M059J (cell line): ENCODE data around the gene SPG21. TPM values are rescaled to one million over a fixed set of nuclear protein-coding genes. Genes with fewer than 3 reads are reported as not detected.

Source experiments
- DNase-seq: peaks from one replicate; pipeline ENCODE4 v3.0.0-alpha.2; 2012; ENCODE audit warnings: low read depth
- total RNA-seq: library from RNA; depleted of rRNA; stranded (reverse); fragments of >200 nt; shearing (Covaris generic); gene quantifications from 2 replicates; pipeline ENCODE4 v1.2.3, GENCODE V29; 2014

The SPG21 gene
- total RNA-seq, 1 experiment from 2014 or later, result 94.8 TPM

DNA sequence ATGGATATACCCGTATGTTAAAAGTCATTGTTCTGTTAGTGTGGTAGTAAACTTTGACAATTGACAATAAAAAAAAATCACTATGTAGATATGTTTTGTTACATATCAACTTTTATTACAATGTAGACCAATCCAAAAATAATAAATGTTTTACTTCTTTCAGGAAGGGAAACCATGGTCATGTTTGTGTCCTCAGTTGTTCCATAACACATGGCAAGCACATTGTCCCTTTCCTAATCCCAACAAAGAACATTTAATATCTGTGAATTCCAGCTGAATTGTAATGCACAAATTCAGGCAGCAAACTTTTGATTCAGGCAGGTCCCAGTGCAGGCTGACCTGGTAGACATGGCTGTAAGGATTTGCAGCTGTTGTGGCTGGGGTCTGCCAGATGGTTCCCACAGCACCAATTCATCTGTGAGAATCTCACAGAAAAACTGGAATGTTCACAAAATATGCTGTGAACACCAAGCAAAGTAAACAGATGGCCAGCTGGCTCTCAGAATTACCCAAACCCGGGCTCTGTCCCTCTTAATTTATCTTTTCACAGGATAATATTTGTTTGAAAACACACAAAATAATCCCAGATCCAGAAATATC is 1.9 kb upstream of the SPG21 start:
- DNase-seq, result no peak

DNA sequence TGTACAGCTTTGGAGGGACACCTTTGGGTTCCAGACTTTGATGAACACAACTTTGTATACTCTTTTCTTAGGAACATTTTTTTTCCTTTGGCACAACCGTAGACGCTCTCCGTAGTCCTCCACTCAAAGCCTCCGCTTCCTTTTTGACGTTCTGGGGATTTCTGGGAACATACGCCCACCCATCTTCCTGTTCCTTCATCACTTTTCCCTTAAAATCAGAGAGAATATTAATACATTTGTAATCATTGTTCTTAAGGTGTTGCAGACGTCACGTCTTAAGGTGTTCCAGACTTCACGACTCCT is 405 bp upstream of the SPG21 start:
- DNase-seq, result no peak

DNA sequence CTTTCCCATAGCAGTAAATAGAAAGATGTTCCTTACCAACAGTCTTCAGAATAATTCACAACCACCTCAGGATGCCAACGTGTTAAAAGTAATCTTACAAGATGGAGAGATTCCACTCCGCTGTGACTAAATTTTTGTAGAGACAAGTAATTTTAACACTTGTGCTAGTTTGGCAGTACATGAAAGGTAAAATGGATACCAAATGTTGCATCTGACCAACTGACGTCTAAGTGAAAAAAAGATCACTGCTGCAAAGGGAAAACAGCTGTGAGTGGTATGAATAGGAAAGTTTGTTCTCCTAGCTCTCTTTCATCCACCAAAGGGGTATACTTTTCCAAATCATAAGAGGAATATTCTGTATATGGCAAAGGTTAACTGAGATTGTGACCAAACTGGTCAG is 2.6 kb downstream of the SPG21 start:
- no peak for DNase-seq

DNA sequence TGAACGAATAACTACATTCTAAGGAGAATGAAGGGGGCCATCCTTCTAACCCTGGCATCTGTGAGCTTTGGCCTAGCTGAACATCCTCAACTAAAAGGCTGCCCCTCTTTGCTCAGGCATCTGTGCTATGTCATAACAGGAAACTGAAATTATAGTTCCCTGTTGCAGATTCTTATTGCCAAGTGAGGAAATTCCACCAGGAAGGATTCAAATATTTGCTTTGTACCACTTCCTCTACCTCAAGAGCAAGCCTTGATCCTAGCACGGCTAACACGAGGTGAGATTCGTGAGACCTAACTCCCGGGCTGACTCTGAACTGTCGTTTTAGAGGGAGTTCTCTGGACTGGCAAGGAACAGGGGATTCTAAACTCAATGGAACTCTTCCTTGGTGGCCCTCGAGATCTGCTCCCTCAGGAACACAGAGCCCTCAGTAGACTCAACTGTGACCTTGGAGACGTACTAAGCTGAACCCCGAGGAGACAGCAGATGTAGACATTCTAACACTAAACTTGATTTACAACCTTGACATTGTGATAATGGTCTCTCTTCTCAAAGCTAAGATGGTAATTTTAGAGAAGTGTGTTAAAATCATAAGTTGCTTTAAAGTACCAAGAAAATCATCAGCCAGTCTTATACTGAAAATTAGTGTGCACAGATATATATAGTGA is 4.2 kb downstream of the SPG21 start:
- DNase-seq, result no peak

DNA sequence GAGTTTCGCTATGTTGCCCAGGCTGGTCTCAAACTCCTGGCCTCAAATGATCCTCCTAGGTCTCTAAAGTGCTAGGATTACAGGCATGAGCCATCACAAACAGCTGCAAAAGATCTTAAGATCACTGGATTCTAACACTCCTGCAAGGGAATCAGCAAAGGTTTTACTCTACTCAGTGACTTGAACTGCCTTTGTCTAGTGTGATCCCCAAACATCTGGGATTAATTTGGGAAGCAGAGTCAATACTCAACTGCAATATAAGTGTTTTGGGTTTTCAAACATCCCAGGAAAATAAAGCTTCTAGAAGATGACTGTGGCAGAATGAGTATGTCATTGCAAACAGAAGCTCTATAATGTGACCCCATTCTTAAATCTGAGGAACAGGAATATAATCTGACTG is 7.2 kb downstream of the SPG21 start:
- no peak for DNase-seq

DNA sequence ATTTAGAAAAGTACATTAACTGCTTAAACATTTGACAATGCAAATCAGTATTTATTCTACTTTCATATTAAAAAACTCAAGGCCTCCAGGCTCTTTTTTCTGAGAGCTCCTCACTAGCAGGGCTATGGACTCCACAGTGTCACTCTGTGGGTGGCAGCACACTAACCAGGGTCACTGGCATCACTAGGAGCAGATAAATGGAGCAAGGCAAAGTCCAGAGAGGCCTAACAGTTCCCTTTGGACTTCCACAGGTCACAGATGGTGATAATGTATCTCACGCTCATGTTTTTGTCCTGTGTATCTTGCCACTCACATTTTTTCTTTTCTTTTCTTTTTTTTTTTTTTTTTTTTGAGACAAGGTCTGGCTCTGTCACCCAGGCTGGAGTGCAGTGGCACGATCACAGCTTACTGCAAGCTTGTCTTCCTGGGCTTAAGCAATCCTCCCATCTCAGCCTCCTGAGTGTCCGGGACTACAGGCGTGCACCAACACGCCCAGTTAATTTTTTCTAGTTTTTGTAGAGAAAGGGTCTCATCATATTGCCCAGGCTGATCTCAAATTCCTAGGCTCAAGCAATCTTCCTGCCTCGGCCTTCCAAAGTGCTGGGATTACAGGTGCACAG is 7.8 kb downstream of the SPG21 start:
- no peak for DNase-seq

DNA sequence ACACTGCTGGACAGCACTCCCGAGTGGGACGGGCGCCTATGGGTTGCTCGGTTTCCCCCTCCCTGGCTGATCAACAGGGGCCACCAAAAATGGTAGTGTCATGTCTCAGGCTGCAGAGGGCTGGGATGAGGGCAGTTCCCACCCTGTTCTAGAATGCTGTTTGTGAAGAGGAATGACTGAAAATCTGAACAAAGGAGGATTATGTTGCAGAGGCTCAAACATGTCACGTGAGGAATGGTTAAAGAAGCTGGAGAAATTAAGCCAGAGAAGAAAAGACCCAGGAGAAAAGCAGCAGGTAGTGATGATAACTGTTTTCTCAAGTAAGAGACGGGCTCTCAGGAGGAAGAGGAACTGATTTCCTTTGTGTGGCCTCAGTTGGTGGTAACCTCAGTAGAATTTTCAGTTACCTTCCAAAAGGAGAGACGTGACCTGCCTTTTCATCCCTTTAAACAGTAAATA is 10.4 kb downstream of the SPG21 start:
- no peak for DNase-seq

DNA sequence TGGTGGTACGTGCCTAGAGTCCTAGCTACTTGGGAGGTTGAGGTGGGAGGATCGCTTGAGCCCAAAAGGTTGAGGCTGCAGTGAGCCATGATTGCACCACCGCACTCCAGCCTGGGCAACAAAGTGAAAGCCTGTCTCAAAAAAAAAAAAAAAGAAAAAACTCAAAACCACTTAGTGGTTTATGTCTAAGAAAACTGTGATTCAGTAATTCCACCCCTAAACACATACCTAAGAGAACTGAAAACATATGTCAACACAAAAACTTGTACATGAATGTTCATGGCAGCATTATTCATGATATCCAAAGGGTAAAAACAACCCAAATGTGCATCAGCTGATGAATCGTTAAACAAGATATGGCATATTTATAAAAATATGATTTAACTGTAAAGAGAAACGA is 14.3 kb downstream of the SPG21 start:
- DNase-seq, result no peak

DNA sequence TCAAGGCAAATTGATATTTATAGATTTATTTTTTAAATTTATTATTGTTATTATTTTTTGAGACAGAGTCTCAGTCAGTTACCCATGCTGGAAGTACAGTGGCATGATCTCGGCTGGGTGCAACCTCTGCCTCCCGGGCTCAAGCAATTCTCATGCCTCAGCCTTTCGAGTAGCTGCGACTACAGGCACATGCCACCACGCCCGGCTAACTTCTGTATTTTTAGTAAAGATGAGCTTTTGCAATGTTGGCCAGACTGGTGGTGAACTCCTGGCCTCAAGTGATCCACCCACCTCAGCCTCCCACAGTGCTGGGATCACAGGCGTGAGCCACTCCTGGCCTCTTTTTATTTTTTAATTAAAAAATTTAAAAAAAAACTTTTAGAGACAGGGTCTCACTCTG is 19.0 kb downstream of the SPG21 start:
- no peak for DNase-seq

DNA sequence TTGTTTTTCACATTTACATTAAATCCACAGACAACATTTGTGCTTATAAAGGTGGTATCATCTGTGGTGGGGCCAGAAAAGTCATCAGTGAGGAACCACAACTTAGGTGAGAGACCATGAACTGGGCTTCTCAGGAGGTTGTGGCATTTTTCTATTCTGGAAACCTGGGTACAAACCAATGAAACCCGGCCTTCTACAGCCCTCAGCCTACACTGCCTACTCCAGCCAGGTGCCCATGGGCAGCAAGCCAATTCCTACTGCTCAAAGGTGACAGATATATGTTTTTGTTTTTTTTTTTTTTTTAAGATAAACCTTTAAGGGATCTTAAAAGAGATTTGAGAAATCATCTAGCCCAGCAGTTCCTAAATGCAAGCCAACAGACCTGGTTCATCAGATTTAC is 20.3 kb downstream of the SPG21 start:
- no peak for DNase-seq

DNA sequence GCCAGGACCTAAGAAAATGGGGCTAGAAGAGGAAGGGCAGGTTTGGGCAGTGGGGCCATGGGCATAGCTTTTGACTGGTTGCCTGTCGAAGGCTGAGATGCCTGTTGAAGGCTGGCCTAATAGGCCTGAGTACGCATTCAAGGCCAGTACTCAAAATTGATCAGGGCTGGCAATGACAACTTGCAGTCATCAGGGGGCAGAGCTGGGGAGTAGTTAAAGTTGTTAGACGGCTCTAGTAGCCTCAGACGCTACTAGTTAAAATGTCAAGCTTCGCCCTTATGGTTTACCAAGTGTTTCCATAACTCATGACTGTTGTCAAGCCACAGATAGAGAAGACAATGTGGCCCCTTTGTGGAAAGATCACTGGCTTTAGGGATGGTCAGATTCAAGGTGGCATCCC is 28.7 kb downstream of the SPG21 start:
- DNase-seq, result no peak

DNA sequence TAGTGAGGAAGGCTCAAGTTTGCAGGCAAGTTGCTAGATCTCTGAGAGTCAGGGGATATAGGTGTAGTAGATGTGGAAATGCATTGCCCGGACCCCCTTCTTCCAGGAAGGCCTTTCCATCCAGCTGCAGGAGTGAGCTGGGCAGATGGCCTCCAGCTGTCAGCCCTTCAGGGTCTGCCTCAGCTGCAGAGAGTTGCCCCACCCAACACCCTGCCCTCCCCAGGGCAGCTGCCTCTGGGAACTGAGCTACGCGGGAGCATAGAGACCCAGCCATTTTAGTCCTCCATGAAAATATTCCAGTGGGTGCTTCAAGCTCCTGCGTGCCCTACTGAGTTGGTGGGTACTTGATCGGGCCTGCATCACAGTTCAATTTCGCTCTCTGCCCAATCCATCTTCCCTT is 29.6 kb downstream of the SPG21 start:
- no peak for DNase-seq

DNA sequence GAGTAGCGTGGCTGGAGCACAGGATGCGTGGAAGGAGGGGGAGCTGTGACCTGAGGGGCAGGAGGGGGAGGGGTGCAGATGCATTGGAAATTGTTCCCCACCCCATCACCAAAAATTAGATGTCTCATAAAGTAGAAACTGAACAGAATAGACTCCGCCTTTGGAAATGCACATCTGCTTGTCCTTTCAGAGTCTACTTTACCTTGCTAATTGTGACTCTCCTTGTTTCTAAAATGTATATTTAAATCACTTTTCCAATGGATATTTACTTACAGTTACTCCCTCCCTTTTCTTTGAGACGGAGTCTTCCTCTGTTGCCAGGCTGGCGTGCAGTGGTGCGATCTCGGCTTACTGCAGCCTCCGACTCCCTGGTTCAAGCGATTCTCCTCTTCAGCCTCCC is 30.6 kb downstream of the SPG21 start:
- DNase-seq, result no peak

DNA sequence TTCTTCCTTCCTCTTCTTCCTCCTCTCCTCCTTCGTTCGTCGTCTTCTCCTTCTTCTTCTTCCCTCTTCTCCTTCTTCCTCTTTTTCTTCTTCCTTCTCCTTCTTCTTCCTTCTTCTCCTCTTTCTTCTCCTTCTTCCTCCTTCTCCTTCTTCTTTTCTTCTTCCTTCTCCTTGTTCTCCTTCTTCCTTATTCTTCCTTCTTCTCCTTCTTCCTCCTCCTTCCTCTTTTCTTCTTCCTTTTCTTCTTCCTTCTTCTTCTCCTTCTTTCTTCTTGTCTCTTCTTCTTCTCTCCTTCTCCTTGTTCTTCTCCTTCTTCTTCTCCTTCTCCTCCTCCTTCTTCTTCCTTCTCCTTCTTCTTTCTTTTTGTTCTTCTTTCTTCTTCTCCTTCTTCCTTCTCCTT is 35.3 kb downstream of the SPG21 start:
- no peak for DNase-seq

DNA sequence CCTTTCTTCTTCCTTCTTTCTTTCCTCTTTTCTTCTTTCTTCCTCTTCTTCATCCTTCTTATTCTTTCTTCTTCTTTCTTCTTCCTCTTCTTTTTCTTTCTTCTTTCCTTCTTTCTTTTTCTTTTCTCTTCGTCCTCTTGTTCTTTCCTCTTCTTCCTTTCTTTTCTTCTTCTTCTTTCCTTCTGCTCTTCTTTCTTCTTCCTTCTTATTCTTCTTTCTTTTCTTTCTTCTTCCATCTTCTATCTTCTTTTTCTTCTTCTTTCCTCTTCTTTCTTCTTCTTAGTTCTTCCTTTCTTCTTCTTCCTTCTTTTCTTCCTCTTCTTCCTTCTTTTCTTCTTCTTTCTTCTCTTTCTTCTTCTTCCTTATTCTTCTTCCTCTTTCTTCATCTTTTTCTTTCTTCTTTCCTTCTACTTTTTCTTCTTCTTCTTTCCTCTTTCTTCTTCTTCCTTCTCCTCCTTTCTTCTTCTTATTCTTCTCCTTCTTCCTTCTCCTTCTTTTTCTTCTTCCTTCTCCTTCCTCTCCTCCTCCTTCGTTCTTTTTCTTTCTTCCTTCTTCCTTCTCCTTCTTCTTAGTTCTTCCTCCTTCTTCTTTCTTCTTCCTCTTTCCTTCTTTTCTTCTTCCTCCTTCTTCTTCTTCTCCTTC is 37.8 kb downstream of the SPG21 start:
- DNase-seq, result no peak

DNA sequence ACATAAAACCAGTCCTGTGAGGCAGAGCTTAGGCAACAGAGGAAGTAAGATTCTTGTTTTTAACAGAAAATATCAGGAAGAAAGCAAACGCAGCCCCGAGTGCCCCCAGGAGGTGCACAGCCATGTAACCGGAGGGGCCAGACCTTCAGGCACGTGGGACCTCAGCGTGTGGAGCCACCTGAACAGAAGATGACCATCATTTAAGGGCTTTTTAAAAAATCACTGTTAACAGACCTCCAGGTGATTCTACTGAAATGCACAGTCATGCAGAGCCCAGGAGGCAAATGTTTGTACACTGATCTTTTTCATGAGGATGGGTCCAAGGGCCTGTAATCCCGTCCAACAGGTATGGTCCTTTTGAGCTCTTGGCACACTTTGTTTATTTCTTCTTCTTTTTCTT is 38.8 kb downstream of the SPG21 start:
- DNase-seq, result no peak

DNA sequence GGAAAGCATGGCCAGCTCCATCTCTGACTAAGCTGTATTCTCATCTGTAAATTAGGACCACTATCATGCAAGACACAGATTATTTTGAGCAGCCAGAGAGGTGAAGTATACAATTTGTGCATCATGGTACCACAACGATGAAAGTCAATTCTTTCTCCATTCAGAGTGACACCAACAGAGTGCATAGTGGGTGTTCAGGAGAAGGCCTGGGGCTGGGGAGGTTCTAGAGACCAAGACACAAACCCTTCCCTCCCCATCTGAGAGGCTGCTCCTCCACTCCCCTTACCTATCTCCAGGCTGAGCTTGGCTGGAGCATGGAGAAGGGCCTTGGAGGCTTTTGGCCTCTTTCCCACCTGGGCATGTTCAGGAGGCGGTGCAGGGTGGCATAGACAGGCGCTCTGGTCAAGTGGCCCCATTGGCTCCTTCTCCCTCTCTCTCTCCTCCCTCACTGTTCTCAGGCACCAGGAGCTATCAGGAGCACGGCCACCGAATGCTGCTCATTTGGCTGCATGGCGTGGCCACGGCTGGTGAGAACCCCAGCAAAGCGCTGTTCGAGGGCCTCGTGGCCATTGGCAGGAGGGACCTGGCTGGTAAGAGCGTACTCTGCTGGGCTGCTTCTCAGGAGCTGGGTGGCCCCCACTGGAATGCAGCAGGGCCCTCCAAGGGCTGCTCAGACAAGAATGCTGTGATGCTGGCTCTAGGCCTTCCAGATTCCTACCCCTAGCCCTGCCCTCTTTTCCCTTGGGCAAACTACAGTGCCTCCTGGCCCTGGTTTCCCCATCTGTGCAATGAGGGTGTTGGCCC is 40.1 kb downstream of the SPG21 start:
- DNase-seq, result no peak

DNA sequence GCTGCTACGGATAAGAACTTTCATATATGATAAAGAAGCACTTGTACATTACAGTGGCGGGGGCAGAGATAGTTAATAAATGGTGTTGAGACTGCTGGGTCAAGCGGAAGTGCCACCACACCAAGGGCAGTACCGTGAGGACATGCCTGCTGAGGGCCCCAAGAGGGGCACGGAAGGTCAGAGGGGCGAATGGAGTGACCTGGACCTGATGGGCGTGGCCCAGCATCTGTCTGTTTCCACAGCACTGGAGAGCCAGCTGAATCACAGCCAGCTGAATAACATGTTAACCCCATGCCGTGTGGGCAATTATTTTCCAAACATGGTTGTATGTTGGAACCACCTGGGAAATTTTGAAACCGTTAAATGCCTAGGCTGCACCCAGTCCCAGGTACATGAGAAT is 40.8 kb downstream of the SPG21 start:
- DNase-seq, result no peak

DNA sequence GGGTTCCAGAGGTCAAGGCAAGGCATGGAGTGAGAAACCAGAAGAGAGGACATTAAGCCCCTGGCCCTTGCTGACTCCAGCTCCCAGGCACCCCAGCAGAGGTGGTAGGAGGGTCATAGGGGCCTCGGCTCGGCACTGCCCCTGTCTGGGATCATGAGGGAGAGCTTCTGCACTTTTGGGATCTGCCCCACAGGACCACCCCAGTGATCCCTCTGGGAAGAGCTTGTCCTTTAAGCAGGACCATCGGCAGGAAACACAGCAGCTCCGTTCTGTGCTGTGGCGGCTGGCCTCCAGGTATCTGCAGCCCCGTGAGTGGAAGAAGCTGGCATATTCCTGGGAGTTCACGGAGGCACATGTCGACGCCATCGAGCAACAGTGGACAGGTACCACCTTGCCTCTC is 42.5 kb downstream of the SPG21 start:
- DNase-seq, result no peak

DNA sequence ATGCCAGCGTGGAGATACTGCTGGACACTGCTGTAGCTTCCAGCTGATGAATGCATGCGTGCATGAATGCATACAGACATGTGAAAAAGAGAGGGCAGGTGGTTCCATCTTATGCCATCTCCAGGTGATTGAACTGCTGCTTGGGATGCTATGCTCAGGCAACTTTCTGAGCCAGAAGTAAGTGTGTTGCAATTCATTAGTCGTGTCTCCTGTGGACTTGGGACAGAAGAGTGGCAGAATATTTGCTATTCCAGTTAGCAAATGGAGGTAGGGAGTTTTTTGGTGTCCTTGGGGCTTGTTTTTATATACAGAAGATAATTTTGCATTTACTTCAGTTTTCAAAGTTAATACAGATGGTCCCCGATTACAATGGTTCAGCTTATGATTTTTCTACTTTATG is 44.8 kb downstream of the SPG21 start:
- no peak for DNase-seq

DNA sequence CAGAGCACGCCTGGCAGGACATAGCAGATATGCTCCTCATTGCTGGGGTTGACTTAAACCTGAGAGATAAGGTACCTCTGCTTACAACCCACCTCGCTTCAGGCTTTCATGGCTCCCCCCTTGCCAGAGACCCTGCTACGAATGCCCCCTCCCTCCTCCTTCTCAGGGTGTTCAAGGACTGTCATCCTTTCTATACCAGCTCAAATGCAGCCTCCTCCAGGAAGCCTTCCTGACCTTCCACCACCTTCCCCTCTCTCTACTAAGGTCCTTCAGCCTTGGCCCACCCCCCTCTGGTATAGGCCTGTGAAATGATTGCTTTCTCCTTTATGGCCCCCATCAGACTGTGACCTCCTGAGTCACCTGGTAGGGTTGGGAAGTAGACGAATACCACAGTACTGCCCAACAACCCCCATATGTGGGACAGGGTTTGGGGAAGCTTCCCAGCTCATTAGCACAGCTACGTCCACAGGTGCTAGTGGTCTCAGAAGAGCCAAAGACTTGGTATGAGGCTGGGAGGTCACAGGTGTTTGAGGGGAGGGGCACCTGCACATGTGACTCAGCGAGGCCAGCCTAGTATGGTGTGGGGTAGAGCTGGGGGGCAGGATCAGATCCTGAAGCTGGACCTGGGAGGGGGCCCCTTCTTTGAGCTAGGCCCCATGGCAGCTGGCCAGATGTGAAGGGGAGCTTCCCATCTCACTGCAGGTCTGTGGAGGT is 46.0 kb downstream of the SPG21 start:
- DNase-seq, result no peak

DNA sequence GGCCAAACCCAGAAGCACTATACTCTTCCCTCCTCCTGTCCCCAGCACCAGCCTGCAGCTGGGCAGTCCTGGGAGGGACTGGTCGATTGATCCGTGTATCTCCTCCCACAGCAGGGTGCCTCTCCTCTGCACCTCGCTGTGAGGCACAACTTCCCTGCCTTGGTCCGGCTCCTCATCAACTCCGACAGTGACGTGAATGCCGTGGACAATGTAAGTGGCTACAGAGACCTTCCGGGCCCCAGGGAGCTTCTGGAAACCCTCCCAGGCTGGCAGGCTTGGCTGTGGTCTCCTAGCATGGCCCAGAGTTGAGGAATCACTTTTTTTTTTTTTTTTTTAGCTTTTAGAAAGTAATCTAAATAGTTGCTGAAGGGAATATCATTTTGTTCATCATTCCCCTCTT is 47.4 kb downstream of the SPG21 start:
- no peak for DNase-seq
